Measurements from ENCODE around the gene PARVA. TPM values are rescaled to one million over a fixed set of nuclear protein-coding genes. Genes with fewer than 3 reads are reported as not detected.

Gene PARVA
- total RNA-seq, 4 donors from 2014 or later, result 83.5 to 159 (median 128) TPM

DNA sequence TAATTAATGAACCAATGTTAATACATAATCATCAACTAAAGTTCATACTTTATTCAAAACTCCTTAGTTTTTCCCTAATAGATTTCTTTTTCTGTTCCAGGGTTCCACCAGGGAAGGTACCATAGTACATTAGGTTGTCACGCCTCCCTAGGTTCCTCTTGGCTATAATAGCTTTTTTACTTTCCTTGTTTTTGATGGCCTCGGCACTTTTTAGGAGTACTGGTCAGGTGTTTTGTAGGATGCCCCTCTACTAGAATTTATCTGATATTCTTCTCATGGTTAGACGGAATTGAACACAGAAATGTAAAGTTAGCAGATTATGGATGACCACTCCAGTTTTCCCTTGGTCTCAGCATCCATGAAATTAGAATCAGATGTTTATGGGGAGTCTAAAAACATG, 34.0 kb downstream of the PARVA start:
- TF ChIP-seq, protein P1, sequence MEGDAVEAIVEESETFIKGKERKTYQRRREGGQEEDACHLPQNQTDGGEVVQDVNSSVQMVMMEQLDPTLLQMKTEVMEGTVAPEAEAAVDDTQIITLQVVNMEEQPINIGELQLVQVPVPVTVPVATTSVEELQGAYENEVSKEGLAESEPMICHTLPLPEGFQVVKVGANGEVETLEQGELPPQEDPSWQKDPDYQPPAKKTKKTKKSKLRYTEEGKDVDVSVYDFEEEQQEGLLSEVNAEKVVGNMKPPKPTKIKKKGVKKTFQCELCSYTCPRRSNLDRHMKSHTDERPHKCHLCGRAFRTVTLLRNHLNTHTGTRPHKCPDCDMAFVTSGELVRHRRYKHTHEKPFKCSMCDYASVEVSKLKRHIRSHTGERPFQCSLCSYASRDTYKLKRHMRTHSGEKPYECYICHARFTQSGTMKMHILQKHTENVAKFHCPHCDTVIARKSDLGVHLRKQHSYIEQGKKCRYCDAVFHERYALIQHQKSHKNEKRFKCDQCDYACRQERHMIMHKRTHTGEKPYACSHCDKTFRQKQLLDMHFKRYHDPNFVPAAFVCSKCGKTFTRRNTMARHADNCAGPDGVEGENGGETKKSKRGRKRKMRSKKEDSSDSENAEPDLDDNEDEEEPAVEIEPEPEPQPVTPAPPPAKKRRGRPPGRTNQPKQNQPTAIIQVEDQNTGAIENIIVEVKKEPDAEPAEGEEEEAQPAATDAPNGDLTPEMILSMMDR (IDR thresholded peaks at IDR 0.05; ENCODE audit: low read depth), result no peak

DNA sequence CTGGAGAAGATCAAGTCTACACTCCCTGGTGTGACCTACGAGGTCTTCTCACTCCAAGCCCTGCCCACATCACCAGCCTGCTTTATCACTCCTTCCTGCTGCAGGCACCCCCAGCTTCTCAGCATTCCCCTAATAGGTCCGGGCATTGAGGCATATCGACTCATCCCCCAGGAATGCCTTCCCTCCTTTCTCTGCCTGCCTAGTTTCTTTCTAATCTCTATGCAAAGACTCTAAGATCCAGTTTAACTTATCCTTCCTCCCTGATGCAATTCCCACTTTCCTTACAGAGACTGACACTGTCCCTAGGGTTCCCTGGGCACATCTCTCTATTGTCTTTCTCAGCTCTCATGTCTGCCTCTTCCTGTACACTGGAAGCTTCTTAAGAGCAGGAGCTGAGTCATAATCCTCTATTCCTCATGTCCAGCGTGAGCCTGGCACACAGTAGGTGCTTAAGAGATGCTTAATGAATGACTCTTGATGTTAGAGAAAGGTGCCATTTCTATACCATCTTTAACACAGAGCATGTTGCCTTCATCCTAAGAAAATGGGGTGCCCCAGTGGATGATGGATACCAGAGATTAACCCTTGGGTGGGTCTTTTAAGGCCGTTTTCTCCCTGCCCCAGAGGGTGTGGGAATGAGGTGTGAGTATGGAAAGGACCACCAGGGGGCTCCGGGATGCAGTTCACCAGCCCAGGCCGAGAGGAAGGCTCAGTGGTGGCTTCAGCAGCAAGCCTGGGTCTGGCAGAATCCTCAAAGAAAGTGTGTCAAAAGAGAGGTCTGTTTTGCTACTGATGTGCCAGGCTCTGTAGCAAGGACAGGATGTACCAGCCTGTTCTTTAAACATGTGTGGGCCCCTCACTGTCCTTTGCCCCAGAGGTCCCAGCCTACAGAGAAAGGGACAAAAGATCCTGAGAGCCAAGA, 34.7 kb downstream of the PARVA start:
- TF ChIP-seq, protein P1 (IDR thresholded peaks at IDR 0.05; ENCODE audit: low read depth), result no peak

DNA sequence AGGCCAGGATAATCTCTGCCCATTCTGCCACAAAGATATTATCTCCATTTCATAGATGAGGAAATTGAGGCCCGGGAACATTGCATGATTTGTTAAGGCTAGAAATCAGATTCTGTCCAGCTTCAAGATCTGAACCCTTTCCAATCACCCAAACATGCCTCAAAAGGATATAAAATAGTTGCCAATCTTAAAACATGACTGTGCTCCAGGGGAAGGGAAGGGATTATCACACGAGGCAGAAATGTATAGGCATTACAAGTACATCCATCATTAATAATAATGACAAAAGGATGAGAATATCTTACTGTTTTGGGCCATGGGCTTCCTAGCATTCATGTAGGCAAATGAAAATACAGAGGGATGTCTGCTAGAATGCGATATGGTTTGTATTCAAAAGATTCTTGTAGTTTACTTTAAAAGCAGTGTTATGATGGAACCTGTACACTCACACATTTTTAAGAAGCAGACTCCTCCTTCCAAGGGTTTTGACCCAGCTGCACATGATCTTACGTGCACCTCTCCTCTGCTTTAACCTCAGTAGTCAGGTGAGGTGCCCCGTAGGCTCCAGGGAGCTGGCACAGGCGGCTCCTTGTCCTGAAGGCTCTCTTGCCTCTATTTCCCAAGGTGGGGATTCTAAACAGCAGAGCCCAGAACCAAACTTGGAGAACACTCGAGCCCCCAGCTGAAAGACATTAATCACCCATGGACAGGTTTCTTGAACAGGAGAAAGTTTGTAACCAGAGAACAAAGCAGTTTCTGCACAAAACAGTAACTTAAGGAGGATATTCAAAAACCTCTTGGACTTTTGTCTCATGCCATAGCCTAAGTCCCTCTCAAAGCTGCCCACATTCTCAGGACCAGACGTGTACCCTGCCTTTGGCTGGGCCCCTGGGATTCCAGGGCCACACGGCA, 36.0 kb downstream of the PARVA start:
- TF ChIP-seq, protein P1 (IDR thresholded peaks at IDR 0.05; ENCODE audit: low read depth), result no peak

DNA sequence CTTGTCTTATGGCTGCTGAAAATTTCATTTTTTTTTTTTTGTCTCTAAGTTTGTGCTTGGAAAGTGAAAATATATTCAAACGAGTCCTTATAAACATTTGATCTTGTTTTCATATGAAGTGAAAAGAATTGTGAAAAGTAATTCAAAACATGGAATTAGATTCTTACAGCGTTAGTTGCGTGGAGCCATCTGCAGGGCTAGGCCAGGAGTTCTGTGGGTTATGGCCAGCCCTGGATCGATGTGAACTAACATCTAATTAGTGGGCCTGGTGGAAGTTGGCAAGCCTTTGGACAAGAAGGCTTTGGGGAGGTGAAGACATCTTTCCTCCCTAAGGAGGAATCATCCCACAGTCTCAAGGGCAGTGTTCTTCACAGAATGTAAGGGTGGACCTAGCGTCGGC, 37.2 kb downstream of the PARVA start:
- TF ChIP-seq, protein P1 (IDR thresholded peaks at IDR 0.05; ENCODE audit: low read depth), result no peak

DNA sequence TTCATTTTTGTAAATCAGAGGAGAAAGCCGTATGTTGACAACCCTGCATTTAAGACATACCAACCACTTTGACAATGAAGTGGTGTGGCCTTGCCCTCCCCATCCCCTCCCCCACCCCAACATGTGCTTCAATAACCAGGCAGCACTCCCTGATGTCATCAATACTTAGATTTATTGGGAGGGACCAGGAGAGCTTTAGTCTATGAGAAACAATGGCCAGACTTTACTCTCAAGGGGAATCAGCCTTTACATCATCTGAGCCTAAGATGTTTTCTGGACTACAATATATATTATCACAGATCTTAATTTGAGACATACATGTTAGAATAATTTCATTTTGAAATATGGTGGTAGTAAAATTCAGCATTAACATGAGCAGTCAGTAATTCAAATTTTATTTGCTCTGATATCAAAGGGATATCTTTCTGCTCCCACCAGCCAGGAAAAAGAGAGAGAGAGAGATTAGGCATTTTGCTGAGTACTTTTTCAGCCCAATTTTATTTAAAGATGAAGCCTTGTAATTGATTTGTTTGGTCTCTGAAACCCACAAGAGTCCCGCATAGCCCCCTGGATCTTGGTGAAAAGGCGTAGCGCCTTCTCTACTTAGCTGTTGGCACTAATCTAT, 38.1 kb downstream of the PARVA start:
- TF ChIP-seq, protein P1 (IDR thresholded peaks at IDR 0.05; ENCODE audit: low read depth), result no peak

DNA sequence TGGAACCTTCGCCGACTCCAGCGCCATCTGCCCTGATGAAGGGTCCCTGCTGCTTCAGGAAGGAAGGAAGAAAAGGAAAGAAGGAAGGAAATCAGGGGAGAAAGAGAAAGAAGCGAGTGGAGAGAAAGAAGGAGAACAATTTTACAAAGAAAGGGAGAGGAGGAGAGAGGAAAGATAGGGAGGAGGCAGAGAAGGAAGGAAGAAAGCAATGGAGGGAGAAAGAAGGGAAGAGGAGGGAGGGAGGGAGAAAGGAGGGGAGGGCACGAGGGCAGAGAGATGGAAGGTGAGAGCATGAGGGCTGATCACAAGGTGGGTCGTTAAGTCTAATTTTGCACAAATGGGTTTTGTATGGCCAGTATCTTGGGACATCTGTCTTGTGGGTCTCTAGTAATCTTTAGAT, 39.2 kb downstream of the PARVA start:
- TF ChIP-seq, protein P1 (IDR thresholded peaks at IDR 0.05; ENCODE audit: low read depth), result no peak

Data from subcutaneous adipose tissue (tissue), 4 donors.